HL-60 (cell line): Measurements from ENCODE around the gene FAM107B.

ENCODE experiments used
- GABPA ChIP-seq: IDR thresholded peaks from 2 replicates; pipeline ENCODE4 v1.6.1; 2012; ENCODE audit warnings: low read depth
- POLR2AphosphoS5 ChIP-seq: IDR thresholded peaks from 2 replicates; pipeline ENCODE4 v1.6.1; 2012; ENCODE audit warnings: low read depth
- TF ChIP-seq, protein P1 (sequence below): IDR thresholded peaks from one replicate; pipeline ENCODE4 v1.5.1; 2011; ENCODE audit warnings: low read length, control low read depth, inconsistent platforms; ENCODE audit not compliant: insufficient read depth
- TF ChIP-seq, protein P2 (sequence below): IDR thresholded peaks from 2 replicates; pipeline ENCODE4 v1.6.1; 2012; ENCODE audit warnings: low read depth; ENCODE audit not compliant: insufficient replicate concordance

DNA sequence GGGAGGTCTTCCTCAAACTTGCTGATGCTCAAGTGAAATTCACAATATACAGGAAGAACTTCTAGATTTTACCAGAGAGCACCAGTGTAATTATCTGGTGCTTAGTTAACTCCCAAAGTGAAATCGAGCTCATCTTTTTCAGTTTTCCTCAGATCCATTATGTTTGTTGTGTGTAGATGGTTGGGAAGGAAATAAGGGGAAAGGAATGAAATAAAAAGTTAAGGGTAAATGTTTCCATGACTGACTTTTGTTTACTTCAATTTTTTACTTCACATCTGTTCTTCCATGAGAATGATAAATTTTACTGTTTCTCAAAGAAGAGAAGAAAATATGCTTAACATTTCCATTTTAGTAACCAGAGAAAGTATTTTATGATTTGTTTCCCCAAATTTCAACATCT lies 21.3 kb downstream of the FAM107B start:
- TF ChIP-seq, protein P1, sequence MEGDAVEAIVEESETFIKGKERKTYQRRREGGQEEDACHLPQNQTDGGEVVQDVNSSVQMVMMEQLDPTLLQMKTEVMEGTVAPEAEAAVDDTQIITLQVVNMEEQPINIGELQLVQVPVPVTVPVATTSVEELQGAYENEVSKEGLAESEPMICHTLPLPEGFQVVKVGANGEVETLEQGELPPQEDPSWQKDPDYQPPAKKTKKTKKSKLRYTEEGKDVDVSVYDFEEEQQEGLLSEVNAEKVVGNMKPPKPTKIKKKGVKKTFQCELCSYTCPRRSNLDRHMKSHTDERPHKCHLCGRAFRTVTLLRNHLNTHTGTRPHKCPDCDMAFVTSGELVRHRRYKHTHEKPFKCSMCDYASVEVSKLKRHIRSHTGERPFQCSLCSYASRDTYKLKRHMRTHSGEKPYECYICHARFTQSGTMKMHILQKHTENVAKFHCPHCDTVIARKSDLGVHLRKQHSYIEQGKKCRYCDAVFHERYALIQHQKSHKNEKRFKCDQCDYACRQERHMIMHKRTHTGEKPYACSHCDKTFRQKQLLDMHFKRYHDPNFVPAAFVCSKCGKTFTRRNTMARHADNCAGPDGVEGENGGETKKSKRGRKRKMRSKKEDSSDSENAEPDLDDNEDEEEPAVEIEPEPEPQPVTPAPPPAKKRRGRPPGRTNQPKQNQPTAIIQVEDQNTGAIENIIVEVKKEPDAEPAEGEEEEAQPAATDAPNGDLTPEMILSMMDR = no peak
- TF ChIP-seq POLR2AphosphoS5 = no peak
- TF ChIP-seq, protein P2, sequence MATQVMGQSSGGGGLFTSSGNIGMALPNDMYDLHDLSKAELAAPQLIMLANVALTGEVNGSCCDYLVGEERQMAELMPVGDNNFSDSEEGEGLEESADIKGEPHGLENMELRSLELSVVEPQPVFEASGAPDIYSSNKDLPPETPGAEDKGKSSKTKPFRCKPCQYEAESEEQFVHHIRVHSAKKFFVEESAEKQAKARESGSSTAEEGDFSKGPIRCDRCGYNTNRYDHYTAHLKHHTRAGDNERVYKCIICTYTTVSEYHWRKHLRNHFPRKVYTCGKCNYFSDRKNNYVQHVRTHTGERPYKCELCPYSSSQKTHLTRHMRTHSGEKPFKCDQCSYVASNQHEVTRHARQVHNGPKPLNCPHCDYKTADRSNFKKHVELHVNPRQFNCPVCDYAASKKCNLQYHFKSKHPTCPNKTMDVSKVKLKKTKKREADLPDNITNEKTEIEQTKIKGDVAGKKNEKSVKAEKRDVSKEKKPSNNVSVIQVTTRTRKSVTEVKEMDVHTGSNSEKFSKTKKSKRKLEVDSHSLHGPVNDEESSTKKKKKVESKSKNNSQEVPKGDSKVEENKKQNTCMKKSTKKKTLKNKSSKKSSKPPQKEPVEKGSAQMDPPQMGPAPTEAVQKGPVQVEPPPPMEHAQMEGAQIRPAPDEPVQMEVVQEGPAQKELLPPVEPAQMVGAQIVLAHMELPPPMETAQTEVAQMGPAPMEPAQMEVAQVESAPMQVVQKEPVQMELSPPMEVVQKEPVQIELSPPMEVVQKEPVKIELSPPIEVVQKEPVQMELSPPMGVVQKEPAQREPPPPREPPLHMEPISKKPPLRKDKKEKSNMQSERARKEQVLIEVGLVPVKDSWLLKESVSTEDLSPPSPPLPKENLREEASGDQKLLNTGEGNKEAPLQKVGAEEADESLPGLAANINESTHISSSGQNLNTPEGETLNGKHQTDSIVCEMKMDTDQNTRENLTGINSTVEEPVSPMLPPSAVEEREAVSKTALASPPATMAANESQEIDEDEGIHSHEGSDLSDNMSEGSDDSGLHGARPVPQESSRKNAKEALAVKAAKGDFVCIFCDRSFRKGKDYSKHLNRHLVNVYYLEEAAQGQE = no peak
- TF ChIP-seq GABPA = no peak
